Measurements from ENCODE around the gene MED12.
A peak's percentile ranks its signal among the peaks of the same experiment; 100 is the strongest.
"Not testable (repeated sequence)": the region's sequence is repeated elsewhere in the genome, so short reads cannot be mapped to it uniquely, and the experiment has no call there.

Gene MED12

GRCh38 chrX:71162981-71163380 lies 44.6 kb downstream of the MED12 start:
- no peak for DNase-seq (ENCODE audit: low read depth)

- no peak for DNase-seq (ENCODE audit: low read depth)
These were observed 45.7 kb downstream of the MED12 start for GRCh38 chrX:71164071-71164470.

GRCh38 chrX:71166461-71166860 lies 48.1 kb downstream of the MED12 start:
- DNase-seq (ENCODE audit: low read depth) = no peak

- DNase-seq (ENCODE audit: low read depth) = no peak
These were observed 48.8 kb downstream of the MED12 start for GRCh38 chrX:71167031-71167781.

- no peak for DNase-seq (ENCODE audit: low read depth)
These were observed 49.7 kb downstream of the MED12 start for GRCh38 chrX:71168134-71168533.

GRCh38 chrX:71169586-71169985 lies 51.2 kb downstream of the MED12 start:
- no peak for DNase-seq (ENCODE audit: low read depth)

GRCh38 chrX:71170660-71171059 lies 52.3 kb downstream of the MED12 start:
- DNase-seq (ENCODE audit: low read depth) = no peak

GRCh38 chrX:71171110-71171801 lies 52.9 kb downstream of the MED12 start:
- DNase-seq (ENCODE audit: low read depth) = no peak

- no peak for DNase-seq (ENCODE audit: low read depth)
These were observed 55.0 kb downstream of the MED12 start for GRCh38 chrX:71173440-71173839.

- no peak for DNase-seq (ENCODE audit: low read depth)
These were observed 56.4 kb downstream of the MED12 start for GRCh38 chrX:71174795-71175194.

GRCh38 chrX:71175531-71175930 lies 57.1 kb downstream of the MED12 start:
- DNase-seq (ENCODE audit: low read depth) = no peak

- no peak for DNase-seq (ENCODE audit: low read depth)
These were observed 58.9 kb downstream of the MED12 start for GRCh38 chrX:71177327-71177726.

- no peak for DNase-seq (ENCODE audit: low read depth)
These were observed 60.5 kb downstream of the MED12 start for GRCh38 chrX:71178908-71179307.

GRCh38 chrX:71180579-71181265 lies 62.3 kb downstream of the MED12 start:
- not testable (repeated sequence) for DNase-seq (ENCODE audit: low read depth)

GRCh38 chrX:71181558-71181909 lies 63.1 kb downstream of the MED12 start:
- no peak for DNase-seq (ENCODE audit: low read depth)

GRCh38 chrX:71181910-71182799 lies 63.8 kb downstream of the MED12 start:
- DNase-seq (ENCODE audit: low read depth) = peak; percentile 91

- no peak for DNase-seq (ENCODE audit: low read depth)
These were observed 64.5 kb downstream of the MED12 start for GRCh38 chrX:71182871-71183270.

- no peak for DNase-seq (ENCODE audit: low read depth)
These were observed 64.9 kb downstream of the MED12 start for GRCh38 chrX:71183341-71183740.

- no peak for DNase-seq (ENCODE audit: low read depth)
These were observed 65.7 kb downstream of the MED12 start for GRCh38 chrX:71184092-71184491.

GRCh38 chrX:71184803-71185495 lies 66.6 kb downstream of the MED12 start:
- DNase-seq (ENCODE audit: low read depth) = no peak

- no peak for DNase-seq (ENCODE audit: low read depth)
These were observed 72.9 kb downstream of the MED12 start for GRCh38 chrX:71191248-71191647.
